CMK (cell line): ENCODE measurements around the gene TMEM47.

Experiments used
- DNase-seq: peaks from one replicate; pipeline ENCODE4 v3.0.0-alpha.2; 2010; ENCODE audit warnings: low read depth

TMEM47 gene

GRCh38 chrX:34585561-34585960, 71.5 kb downstream of the TMEM47 start:
- no peak for DNase-seq

GRCh38 chrX:34584781-34585180, 72.3 kb downstream of the TMEM47 start:
- no peak for DNase-seq

- no peak for DNase-seq
Observed at GRCh38 chrX:34580069-34580468, 77.0 kb downstream of the TMEM47 start.

GRCh38 chrX:34578237-34578636, 78.8 kb downstream of the TMEM47 start:
- DNase-seq, result no peak
